Bone marrow (tissue), 2 donors: Measurements from ENCODE around the gene DMRTC2.

ENCODE experiments used
- DNase-seq, 2 donors: peaks; one replicate each; lab custom pipeline; 2025; lab: John Stamatoyannopoulos, UW

DMRTC2 gene

DNA sequence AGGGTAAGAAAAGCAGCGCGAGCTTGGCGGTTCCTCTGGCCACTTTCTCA lies at the start of gene DMRTC2:
Gene DMRTC2 (plus strand): TSS at position 42 of the 50 bp plus-strand sequence. CDS start 2,387 bp downstream, outside the sequence.
- DNase-seq = no peak

DNA sequence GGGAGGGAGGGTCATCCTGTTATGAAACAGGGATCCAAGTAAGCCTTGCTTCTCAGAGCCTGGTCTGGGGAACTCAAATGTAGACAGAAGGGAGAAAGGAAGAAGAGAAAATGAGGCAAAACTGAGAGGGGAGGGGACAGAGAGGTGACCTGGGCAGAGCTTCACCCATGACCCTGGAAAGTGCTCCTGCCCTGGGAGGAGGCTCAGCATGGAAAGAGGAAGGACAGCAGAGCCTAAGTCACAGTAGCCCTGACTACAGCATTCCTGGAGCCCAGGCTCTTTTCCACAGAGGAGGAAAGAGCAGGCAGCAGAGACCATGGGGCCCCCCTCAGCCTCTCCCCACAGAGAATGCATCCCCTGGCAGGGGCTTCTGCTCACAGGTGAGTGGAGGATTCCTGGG lies 48.5 kb upstream of the DMRTC2 start, which contains the start of gene CEACAM3:
Gene CEACAM3 (plus strand): TSS at position 226 of the 400 bp plus-strand sequence. CDS start 91 bp downstream, at position 317.
- no peak for DNase-seq

DNA sequence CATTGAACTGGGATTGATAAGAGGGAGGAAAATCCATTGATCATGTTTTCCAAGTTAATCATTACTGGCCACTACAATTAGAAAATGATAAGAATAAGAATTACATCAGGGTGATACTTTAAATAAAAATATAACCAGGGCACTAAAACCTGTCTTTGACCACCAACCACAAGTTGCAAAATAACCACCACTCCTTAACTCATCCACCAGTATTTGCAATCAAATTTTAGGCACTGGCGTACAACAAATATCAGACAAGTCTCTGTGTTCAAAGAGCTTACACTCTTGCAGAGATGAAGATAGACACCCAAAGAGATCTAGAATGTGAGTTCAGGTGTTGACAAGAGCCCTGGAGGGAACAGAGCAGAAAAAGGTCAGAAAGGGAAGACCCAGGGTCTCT lies 47.9 kb upstream of the DMRTC2 start:
- no peak for DNase-seq

DNA sequence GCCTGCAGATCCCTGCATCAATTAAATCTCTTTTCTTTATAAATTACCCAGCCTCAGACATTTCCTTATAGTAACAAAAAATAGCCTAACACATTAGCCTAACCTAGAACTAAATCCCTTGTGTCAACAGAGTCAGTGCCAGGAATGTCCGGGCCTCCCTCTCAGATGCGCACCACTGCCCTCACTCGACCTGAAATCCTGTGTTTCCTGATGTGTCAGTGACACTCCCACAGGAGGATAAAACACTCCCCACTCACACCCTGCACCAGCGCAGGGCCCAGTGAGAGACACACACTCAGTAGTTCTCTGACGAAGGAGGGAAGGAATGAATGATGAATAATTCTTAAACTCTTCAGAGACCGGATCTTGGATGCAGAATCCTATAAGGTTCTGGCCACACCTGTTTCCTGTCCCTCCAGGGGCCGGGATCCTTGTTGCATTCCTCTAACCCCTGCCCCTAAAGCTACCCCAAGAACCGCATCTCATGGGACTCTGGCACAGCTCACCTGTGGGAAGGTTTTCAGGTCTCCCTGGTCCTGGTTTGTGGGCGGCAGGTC lies 45.3 kb upstream of the DMRTC2 start:
- DNase-seq = no peak

DNA sequence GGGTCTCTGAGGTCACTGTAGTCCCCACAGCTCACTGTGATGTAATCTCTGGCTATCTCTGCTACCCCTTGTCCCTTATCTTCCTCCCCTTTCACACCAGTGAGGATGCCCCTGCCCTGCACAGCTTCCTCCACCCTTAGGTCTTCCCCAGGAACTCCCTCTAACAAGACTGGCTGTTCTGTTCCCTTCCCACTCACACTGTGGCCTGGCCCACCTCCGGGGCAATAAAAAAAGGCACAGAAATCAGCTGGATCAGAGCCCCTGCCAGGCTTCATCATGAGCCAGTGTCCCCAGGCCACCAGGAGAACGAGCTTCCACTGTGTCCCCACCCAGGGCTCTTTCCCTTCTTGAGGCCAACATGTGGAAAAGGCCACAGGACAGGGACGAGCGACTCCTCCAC lies 43.8 kb upstream of the DMRTC2 start:
- no peak for DNase-seq

DNA sequence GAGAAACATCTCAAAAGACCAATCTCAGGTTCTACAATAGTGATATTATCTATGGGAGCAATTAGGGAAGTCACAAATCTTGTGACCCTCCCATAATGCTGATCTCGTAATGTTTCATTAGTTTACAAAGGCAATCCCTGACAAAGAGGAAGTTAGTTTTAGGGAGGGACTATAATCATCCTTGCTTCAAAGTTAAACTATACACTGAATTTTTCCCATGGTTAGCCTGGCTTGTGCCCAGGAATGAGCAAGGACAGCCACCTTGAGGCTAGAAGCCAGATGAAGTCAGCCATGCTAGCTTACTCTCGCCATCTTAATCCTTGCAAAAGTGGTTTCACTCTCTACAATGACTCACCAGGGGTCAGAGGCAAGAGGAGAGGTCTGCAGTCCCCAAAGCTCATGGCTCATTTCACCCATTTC lies 43.0 kb upstream of the DMRTC2 start:
- peak in 1 of 2 donors; percentile 36 for DNase-seq

DNA sequence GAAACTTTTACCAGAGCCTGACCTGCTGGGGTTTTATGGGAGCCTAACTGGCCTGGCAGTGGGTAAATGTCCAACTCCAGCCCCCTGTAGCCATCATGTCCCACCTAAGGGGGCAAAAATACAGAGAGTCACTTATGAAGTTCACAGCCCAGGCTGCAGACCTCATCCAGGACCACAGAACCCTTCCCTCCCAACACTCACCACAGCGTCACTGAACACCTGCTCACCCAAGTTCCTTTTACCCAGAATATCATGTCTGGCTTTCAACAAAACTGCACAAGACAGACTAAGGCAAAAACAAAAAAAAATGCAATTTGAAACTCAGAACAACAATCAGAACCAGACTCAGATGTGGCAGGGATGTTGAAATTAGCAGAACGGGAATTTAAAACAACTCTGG lies 42.1 kb upstream of the DMRTC2 start:
- DNase-seq = no peak

DNA sequence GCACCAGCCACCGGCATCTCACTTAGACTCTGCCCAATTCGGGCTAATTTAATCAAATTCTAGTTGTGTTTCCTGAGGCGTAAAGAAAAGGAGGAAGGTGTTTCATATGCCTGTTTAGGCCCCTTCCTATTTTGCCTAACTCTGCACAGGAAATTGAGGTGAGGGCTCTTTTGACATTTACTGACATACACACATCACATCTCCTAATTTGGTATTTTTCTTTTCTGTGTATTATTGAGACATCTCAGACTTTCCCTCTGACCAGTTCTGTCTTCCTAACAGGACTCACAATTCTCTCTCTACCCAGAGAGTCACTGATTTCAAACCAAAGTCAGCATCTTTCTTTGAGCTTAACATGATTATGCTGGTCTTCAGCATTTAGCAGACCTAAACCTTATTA lies 40.5 kb upstream of the DMRTC2 start:
- DNase-seq = no peak

DNA sequence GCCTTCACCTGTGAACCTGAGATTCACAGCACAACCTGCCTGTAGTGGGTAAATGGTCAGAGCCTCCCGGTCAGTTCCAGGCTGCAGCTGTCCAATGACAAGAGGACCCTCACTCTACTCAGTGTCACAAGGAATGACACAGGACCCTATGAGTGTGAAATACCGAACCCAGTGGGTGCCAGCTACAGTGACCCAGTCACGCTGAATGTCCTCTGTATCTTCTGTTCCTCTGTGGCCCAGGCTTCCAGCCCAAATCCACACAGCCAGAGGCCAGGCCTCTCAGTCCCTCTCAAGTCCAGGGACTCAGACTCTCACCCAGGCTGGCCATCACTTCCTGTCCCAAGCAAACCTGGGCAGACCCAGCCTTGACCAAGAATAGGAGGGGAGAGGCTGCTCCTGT lies 37.7 kb upstream of the DMRTC2 start:
- DNase-seq = no peak

DNA sequence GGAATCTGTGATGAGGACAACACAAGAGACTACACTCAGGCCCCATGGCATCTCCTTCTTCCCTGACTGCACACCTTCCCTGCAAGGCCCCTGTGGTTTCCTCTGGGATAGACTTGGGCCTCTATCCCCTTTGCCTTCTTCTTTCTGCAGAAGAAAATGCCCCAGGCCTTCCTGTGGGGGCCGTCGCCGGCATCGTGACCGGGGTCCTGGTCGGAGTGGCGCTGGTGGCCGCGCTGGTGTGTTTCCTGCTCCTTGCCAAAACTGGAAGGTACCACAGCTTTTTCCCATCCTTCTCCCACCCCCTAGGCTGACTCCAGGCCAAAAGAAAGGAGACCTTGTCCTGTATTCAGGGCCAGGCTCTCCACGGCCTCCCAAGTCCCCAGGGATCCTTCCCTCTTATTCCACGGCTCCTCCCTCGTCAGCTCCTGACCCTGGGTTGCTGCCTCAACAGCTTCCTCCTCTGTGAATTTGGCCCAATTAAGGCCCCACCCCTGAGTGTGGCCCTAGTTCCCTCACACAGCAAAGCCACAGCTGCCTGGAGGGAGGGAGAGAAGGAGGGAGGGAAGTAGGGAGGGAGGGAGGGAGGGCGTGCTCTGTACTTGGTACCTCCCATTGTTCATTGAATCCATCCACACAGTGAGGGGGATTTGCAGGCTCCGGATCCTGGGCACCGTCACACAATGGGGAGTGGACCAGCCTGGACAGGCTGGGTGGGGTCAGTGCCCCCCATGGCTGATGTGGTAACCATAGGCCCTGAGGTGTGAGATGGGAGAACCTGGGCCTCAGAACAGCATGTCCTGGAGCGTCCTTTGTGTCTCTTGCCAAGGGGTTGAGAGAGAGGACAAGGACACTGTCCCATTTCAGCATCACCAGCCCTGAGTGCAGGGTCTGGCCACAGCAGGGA lies 35.9 kb upstream of the DMRTC2 start:
- no peak for DNase-seq

DNA sequence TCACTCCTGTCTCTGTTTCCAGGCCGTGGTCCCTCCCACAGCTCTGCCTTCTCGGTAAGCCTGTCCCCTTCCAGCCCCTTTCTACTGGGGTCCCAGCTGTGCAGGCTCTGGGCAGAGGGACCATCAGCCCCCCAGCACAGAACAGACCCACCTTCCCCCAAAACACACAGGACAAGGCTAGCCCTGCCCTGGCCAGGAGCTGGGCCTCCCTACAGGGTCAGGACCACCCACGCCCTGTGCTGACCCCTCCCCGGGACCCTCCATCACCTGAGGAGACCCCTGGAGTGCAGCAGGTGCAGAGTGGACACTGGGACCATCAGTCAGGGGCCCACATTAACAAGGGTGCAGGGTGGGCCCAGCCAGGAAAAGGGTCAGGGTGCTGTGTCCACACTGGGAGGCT lies 34.5 kb upstream of the DMRTC2 start:
- no peak for DNase-seq

DNA sequence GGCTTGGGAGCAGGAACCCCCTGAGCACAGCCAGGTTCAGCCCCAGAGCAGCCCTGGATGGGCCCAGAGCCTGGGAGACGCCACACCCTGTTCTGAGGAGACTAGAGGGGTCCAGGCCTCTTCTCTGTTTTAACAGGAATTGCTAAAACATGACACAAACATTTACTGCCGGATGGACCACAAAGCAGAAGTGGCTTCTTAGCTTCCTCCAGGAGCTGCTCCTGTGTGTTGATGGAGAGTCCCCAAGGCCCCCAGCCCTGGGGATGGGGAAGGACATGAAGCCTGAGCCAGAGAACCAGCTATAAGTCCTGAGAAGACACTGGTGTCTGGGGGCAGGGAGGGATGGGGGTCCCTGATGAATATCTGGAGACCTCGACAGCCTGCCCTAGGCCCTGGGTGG lies 33.8 kb upstream of the DMRTC2 start:
- peak; percentile 29 to 61 for DNase-seq

DNA sequence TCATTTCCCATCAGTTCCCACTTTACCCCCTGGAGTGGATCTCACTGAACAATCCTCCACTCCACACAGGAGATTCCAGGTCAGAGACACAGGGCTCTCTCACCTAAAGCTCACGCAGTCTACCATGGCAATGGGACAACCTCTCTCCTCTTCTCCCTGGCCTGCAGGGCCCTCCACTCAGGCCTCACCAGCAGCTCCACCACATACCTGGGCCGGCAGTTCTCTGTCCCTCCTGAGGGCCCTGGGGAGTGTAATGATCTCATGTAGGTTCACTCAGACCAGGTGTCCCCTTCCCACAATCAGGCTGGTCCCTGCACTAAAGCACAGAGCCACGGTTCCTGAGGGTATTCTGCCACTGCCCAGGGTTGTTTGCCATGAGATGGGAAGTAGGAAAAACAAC lies 32.9 kb upstream of the DMRTC2 start:
- no peak for DNase-seq

DNA sequence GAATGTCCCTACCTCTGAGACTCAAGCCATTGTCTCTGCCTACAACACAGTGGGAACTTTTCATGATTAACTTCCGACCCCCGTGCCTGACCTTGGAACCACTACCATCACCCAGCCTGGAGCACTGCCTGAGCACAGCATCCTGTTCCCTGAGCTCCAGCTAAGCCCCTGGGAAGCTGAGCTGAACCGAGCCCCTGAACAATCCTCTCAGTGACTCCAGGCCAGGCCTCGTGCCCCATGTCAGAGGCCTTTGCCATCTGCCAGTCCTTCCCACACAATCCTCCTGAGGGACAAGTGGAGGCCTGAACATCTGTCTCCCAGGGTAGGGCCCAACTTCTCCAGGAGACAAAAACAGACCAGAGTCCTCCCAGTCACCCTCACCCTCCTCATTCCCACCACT lies 30.9 kb upstream of the DMRTC2 start:
- no peak for DNase-seq

DNA sequence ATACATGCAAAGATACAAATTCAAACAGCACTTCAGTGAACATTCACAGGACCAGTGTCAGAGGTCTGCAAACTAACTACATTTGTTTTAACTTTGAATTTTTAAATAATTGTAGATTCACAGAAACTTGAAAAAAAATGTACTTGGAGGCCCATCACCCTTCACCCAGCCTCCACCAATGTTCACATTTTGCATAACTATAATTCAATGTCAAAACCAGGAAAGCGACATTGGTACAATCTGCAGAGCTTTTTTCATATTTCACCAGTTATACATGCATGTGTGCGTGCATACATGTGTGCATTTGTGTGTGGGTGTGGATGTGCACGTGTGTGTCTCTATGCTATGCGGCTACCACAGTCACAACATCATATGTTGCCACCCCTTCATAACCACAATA lies 29.5 kb upstream of the DMRTC2 start:
- no peak for DNase-seq

DNA sequence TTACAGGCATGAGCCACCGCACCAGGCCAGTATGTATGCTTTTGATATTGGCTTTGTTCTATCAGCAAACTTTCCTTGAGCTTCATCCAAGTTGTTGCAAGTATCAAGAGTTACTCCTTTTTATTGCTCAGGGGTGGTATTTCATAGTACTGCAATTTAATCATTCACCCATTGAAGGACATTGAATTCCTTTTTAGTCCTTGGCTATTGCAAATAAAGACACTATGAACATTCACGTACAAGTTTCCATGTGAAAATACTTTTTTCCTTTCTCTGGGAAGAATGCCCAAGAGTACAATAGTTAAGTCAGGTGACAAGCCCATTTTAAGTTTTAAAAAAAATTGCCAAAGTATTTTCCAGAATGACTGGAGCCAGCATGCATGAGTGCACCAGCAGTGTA lies 28.1 kb upstream of the DMRTC2 start:
- DNase-seq = no peak

DNA sequence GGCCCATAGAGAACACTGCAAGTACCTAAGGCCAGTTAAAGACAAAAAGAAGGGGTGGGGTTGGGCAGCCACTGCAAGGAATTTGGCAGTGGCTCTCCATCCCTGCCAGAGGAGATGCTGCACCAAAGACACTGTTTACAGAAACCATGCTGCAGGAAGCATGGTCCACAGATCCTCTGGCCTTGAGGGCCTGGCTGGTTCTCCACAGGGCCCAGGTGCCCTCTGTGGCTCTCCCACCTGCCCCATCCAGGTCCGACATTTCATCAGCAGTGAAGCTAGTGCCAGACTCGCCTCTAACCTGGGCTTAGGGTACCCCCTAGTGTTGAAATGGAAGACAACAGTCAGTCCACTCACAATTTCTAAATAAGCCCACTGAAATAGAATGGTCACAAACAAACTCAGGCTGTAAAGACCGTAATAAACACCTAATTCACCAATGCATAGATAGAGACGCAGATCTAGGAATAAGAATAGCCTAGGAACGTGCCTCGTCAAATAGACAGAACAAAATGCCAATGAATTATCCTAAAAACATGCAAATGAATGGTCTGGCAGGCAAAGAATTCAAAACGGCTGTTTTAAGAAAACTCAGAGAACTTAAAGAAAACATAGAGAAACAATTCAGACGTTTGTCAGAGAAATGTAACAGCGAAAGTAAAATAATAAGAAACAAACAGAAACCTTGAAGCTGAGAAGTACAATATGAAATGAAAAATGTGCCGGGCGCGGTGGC lies 23.7 kb upstream of the DMRTC2 start:
- DNase-seq = peak; percentile 14 to 68

DNA sequence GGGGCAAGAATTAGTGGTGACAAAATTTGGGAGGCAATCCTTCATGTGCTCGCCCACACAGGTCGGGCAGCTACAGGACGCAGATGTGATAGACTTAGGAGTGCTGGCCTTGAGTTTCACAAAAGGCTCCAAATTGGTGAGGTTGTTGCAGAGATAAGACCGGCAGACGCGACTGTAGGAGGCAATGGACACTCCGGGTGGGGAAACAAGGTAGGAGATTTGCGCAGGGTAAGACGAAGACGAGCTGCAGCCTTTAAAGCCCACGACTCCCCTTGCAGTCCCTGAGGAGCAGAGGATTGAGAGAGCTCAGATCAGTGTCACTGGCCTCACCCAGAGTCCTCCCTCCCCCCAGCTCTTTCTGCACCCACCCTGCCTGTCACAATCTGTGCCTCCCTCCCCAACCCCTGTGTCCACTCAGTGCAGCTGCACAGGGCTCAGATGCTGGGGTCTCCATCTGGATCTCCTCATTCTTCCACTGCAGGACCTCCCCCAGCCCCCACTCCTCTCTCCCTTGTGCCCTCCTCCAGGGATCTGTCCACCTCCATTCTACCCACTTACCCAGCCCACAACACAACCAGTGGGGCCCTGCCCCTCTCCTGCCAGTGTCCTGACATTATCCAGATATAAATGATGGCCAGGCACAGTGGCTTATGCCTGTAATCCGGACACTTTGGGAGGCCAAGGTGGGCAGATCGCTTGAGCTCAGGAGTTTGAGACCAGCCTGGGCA lies 6.7 kb upstream of the DMRTC2 start:
- DNase-seq = no peak

DNA sequence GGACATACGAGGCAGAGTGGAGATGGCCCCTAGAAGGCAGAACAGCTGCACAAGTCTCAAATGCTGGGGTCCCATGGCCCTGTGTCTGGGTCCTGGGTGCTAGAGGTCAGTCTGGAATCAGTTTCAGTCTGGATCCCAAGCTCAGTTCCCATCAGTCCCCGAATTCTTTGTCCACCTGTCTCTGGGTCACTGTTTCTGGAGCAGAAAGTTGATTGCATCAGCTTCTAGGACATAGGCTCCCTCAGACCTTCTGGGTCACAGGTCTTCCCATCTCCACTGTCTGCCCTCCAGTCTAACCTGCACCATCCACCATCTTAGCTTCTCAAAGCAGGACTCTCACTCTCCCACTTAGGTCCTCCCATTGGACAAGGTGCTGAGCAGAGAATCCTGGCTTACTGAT lies 5.6 kb upstream of the DMRTC2 start:
- no peak for DNase-seq

DNA sequence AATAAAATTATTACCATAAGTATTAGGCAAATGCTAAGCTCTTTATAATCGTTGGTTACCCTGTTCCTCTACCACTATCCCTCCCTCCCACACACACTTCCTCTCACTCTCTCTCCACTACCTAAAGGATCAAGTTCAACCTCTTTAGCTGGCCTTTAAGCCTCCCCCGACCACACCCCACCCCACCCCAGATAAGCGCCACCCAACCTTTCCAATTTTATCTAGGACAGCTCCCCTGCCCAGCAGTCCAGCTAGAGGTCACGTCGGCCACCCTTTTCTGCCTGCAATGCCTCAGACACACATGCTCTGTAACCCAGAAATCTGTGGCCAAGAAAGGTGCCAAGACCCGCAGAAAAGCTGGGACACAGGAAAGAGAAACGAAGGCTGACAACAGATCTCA lies 1.5 kb upstream of the DMRTC2 start:
- no peak for DNase-seq

DNA sequence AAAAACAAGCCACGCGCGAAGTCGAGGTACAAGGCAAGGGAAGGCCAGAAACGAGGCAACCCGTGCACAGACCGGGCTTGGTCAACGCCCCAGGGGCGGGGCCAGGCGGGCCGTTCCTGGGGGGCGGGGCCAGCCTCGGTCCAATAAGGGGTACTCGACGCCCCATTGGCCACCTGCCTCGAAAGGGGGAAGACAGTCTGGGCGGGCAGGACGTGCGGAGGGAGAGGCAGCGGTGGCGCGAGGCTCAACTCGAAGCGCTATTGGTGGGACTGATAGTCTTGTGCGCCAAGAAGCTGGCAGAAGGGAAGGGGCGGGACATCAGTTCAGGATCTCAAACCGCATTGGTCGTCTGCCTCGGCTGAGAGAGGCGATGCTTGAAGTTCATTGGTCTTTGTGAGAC lies 241 bp upstream of the DMRTC2 start, which contains the start of gene LYPD4:
Gene LYPD4 (minus strand): TSS at position 83 of the 400 bp plus-strand sequence. CDS start 5,398 bp downstream, outside the sequence.
- DNase-seq = no peak

DNA sequence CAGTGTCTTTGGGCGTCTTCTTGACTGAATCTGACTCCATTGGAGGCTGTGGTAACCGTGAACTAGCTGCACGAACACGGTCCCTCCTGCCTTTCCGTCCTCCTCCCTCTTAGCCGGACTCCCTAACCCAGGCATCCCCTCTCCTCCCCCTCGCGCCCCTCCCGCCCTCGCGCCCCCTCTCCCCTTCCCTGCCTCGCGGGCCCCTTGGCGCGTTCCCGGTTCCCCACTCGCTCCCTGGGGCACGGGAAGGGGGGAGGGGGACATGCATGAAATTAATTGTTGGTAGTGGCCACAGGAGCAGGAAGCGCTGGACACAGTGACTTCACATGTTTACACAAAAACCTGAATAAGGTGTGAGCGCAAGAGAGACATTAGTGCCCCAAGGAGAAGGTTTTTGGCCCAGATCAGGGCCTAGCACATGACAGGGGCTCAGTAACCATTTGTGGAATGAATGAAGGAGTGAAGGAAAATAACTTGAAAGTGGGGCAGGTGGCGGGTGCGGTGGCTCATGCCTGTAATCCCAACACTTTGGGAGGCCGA lies 279 bp downstream of the DMRTC2 start:
- DNase-seq = no peak
